ENCODE measurements around the gene DPP3.

Gene DPP3

DNA sequence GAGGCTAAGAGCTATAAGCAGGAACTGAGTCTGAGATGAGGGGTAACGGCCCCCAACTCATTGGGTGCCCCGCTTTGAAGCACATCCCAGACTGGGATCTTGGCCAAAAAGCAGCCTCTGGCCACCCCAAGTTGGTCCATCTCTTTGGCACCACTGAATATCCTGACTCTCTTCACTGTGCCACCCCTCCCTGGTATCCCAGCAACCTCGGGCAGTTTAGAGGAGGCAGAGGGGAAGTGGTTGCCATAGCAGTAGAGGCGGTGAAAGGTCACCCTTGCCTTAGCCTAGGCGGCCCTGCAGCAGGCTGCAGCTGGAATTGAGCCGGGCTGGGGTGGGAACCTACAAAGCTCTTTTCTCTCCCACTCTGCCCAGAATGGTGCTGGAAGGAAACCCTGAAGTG lies 12.5 kb upstream of the DPP3 start:
- TF ChIP-seq POLR2AphosphoS5 (IDR thresholded peaks at IDR 0.05; ENCODE audit: low read depth) (no peak), GABPA (IDR thresholded peaks at IDR 0.05; ENCODE audit: low read depth) (no peak), SPI1 (IDR thresholded peaks at IDR 0.05; ENCODE audit: borderline replicate concordance, low read depth) (peak; percentile 62; the same call in 1 of the 2 replicates)
- TF ChIP-seq, protein P1, sequence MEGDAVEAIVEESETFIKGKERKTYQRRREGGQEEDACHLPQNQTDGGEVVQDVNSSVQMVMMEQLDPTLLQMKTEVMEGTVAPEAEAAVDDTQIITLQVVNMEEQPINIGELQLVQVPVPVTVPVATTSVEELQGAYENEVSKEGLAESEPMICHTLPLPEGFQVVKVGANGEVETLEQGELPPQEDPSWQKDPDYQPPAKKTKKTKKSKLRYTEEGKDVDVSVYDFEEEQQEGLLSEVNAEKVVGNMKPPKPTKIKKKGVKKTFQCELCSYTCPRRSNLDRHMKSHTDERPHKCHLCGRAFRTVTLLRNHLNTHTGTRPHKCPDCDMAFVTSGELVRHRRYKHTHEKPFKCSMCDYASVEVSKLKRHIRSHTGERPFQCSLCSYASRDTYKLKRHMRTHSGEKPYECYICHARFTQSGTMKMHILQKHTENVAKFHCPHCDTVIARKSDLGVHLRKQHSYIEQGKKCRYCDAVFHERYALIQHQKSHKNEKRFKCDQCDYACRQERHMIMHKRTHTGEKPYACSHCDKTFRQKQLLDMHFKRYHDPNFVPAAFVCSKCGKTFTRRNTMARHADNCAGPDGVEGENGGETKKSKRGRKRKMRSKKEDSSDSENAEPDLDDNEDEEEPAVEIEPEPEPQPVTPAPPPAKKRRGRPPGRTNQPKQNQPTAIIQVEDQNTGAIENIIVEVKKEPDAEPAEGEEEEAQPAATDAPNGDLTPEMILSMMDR (IDR thresholded peaks at IDR 0.05; ENCODE audit: insufficient read depth, low read length): no peak
- TF ChIP-seq, protein P2, sequence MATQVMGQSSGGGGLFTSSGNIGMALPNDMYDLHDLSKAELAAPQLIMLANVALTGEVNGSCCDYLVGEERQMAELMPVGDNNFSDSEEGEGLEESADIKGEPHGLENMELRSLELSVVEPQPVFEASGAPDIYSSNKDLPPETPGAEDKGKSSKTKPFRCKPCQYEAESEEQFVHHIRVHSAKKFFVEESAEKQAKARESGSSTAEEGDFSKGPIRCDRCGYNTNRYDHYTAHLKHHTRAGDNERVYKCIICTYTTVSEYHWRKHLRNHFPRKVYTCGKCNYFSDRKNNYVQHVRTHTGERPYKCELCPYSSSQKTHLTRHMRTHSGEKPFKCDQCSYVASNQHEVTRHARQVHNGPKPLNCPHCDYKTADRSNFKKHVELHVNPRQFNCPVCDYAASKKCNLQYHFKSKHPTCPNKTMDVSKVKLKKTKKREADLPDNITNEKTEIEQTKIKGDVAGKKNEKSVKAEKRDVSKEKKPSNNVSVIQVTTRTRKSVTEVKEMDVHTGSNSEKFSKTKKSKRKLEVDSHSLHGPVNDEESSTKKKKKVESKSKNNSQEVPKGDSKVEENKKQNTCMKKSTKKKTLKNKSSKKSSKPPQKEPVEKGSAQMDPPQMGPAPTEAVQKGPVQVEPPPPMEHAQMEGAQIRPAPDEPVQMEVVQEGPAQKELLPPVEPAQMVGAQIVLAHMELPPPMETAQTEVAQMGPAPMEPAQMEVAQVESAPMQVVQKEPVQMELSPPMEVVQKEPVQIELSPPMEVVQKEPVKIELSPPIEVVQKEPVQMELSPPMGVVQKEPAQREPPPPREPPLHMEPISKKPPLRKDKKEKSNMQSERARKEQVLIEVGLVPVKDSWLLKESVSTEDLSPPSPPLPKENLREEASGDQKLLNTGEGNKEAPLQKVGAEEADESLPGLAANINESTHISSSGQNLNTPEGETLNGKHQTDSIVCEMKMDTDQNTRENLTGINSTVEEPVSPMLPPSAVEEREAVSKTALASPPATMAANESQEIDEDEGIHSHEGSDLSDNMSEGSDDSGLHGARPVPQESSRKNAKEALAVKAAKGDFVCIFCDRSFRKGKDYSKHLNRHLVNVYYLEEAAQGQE (IDR thresholded peaks at IDR 0.05; ENCODE audit: insufficient replicate concordance, low read depth): no peak
- Histone ChIP-seq H3K4me3 (replicated peaks; ENCODE audit: insufficient read depth, low read length) (peak overlapping the region; percentile 55), H3K27ac (replicated peaks) (peak overlapping the region; percentile 32), H3K27me3 (ENCODE audit: insufficient read depth, poor library complexity, severe bottlenecking) (no peaks in the 10 kb centered on the region)
- DNase-seq (ENCODE audit: low read depth in 1 of 2, low spot score in 1 of 2): peak; percentile 64 to 89

DNA sequence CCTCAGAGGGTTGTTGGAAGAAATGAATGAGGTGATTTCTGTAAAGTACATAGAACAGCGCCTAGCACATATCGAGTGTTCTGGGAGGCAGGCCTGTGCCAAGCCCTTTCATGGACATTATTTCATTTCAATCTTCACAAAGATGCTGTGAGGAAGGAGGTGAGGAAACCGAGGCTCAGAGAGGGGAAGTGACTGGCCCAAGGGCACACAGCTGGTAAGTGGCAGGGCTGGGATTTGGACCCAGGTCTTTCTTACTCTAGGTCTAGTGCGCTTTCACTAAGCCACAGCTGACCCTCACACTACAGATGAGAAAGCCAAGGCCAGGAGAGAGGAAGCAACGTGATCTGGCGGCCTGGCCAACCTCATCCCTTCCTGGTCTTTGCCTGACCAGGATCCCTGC lies 11.5 kb upstream of the DPP3 start:
- Histone ChIP-seq H3K27me3 (ENCODE audit: insufficient read depth, poor library complexity, severe bottlenecking) (no peaks in the 10 kb centered on the region), H3K27ac (replicated peaks) (no peak overlapping the region), H3K4me3 (replicated peaks; ENCODE audit: insufficient read depth, low read length) (no peak overlapping the region)
- TF ChIP-seq POLR2AphosphoS5 (IDR thresholded peaks at IDR 0.05; ENCODE audit: low read depth) (no peak), SPI1 (IDR thresholded peaks at IDR 0.05; ENCODE audit: borderline replicate concordance, low read depth) (no peak), GABPA (IDR thresholded peaks at IDR 0.05; ENCODE audit: low read depth) (no peak)
- TF ChIP-seq, protein P2 (IDR thresholded peaks at IDR 0.05; ENCODE audit: insufficient replicate concordance, low read depth): no peak
- TF ChIP-seq, protein P1 (IDR thresholded peaks at IDR 0.05; ENCODE audit: insufficient read depth, low read length): no peak
- no peak for DNase-seq (ENCODE audit: low read depth in 1 of 2, low spot score in 1 of 2)

DNA sequence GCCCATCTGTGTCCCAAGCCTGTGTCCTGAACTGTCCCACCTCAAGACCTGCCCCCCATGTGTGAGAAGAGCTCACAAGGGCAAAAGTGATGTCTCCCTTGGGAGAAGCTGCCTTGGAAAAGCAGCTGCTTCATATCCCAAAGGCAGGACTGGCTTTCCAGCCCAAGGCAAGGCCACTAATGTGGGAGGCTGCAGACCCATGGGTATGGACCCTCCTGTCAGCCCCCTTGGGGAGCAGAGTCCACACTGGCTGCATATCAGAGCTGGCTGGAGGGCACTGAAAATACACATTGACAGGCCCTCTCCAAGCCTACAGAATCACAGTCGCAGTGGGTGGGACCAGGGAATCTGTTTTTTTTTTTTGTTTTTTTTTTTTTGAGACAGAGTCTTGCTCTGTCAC lies 10.8 kb upstream of the DPP3 start:
- Histone ChIP-seq H3K4me3 (replicated peaks; ENCODE audit: insufficient read depth, low read length) (no peak overlapping the region), H3K27ac (replicated peaks) (no peak overlapping the region)
- TF ChIP-seq GABPA (IDR thresholded peaks at IDR 0.05; ENCODE audit: low read depth): no peak
- TF ChIP-seq, protein P1 (IDR thresholded peaks at IDR 0.05; ENCODE audit: insufficient read depth, low read length): no peak
- no peak for TF ChIP-seq SPI1 (IDR thresholded peaks at IDR 0.05; ENCODE audit: borderline replicate concordance, low read depth)
- TF ChIP-seq, protein P2 (IDR thresholded peaks at IDR 0.05; ENCODE audit: insufficient replicate concordance, low read depth): no peak
- TF ChIP-seq POLR2AphosphoS5 (IDR thresholded peaks at IDR 0.05; ENCODE audit: low read depth): no peak

More for the DNA sequence above, 10.8 kb upstream of the DPP3 start:
- no peak for DNase-seq (ENCODE audit: low read depth in 1 of 2, low spot score in 1 of 2)
- H3K27me3 ChIP-seq (ENCODE audit: insufficient read depth, poor library complexity, severe bottlenecking): no peaks in the 10 kb centered on the region

All from HL-60 (cell line).